Cardiac septum (tissue), 1 donor: ENCODE measurements around the gene ATOH7. TPM values are rescaled to one million over a fixed set of nuclear protein-coding genes. Genes with fewer than 3 reads are reported as not detected.
"Not testable (repeated sequence)": the region's sequence is repeated elsewhere in the genome, so short reads cannot be mapped to it uniquely, and the experiment has no call there.

ENCODE experiments used
- DNase-seq: peaks from one replicate; pipeline ENCODE4 v3.0.0-alpha.2; 2020; ENCODE audit warnings: low spot score
- intact Hi-C: fragments of 100-400 bp; cut with DNase I; formaldehyde crosslinking; loops from one replicate; pipeline ENCODE4 v1.14.0; 2022
- long read RNA-seq: library from polyadenylated mRNA; unstranded; transcript quantifications from one replicate; pipeline ENCODE4 v2.0.0, GENCODE V29; 2021
- total RNA-seq: library from RNA; stranded (reverse); fragmentation: NEBNext Ultra II Directional; extraction: Animal tissue kit (Norgen Biotek cat#: 25700); gene quantifications from one replicate; pipeline ENCODE4 v1.2.1, GENCODE V29; 2021
- donor health status: DM: no; HTN: no; CAD: no.

The ATOH7 gene
- not detected for total RNA-seq
- long read RNA-seq = 0 reads

- intact Hi-C loops = no loop called here
- no peak for DNase-seq
Measured at GRCh38 chr10:68231817-68232251, at the start of gene ATOH7. Gene ATOH7 (minus strand): TSS chr10:68232113. CDS start chr10:68231677, 436 bp downstream.

GRCh38 chr10:68280758-68281157, 48.8 kb upstream of the ATOH7 start:
- intact Hi-C loops = no loop called here
- no peak for DNase-seq

- intact Hi-C loops, DNase-seq: not testable (repeated sequence)
Measured at GRCh38 chr10:68278906-68279753, 47.2 kb upstream of the ATOH7 start.

- DNase-seq, intact Hi-C loops: not testable (repeated sequence)
Measured at GRCh38 chr10:68277814-68278213, 45.9 kb upstream of the ATOH7 start.

- no peak for DNase-seq
- intact Hi-C loops = no loop called here
Measured at GRCh38 chr10:68276224-68276623, 44.3 kb upstream of the ATOH7 start.

GRCh38 chr10:68275600-68276126, 43.8 kb upstream of the ATOH7 start:
- DNase-seq = no peak
- intact Hi-C loops = no loop called here

- intact Hi-C loops = no loop called here
- DNase-seq = no peak
Measured at GRCh38 chr10:68272833-68273232, 40.9 kb upstream of the ATOH7 start.

- DNase-seq = no peak
- intact Hi-C loops = no loop called here
Measured at GRCh38 chr10:68271196-68271882, 39.4 kb upstream of the ATOH7 start.

- no peak for DNase-seq
- intact Hi-C loops = no loop called here
Measured at GRCh38 chr10:68269562-68270290, 37.8 kb upstream of the ATOH7 start.

- peak; percentile 87 for DNase-seq
- intact Hi-C loops = no loop called here
Measured at GRCh38 chr10:68261132-68261856, 29.4 kb upstream of the ATOH7 start.

GRCh38 chr10:68253346-68253745, 21.4 kb upstream of the ATOH7 start:
- intact Hi-C loops = no loop called here
- DNase-seq = no peak

GRCh38 chr10:68251625-68252495, 19.9 kb upstream of the ATOH7 start:
- no peak for DNase-seq
- intact Hi-C loops = no loop called here

GRCh38 chr10:68251151-68251550, 19.2 kb upstream of the ATOH7 start:
- intact Hi-C loops = no loop called here
- no peak for DNase-seq

GRCh38 chr10:68249297-68249696, 17.4 kb upstream of the ATOH7 start:
- intact Hi-C loops = no loop called here
- DNase-seq = no peak

GRCh38 chr10:68247931-68248330, 16.0 kb upstream of the ATOH7 start:
- DNase-seq = no peak
- intact Hi-C loops = no loop called here

GRCh38 chr10:68246397-68246796, 14.5 kb upstream of the ATOH7 start:
- intact Hi-C loops, DNase-seq: not testable (repeated sequence)

GRCh38 chr10:68242051-68242450, 10.1 kb upstream of the ATOH7 start:
- no peak for DNase-seq
- intact Hi-C loops = no loop called here

- DNase-seq = no peak
- intact Hi-C loops = no loop called here
Measured at GRCh38 chr10:68239596-68240150, 7.8 kb upstream of the ATOH7 start.
